ENCODE measurements around the gene UBXN11.

The UBXN11 gene

DNA sequence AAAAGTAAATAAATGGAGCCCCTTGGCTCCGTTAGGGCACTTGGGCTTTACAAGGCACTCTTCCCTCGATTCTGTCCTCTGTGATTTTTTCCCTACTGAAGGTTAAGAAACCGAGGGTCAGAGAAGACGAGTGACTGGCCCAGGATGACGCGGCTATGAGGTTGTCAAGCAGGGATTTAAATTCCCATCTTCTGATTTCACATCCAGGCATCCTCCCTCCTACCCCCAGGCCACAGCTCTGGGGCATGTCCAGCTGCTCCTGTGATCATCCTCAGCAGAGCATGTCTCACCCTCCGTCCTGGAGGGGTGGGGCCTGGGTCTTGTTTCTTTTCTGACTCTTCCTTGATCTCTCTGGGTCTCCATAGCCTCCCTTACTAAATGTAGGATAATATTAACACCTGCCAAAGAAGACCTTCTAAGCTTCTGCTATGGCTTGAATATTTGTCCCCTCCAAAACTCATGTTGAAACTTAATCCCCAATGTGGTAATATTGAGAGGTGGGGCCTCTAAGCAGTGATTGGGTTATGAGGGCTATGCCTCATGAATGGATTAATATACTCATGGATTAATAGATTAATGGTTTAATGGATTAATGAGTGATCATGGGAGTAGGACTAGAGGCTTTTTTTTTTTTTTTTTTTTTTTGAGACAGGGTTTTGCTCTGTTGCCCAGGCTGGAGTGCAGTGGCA is 42.9 kb upstream of the UBXN11 start:
- Histone ChIP-seq H2BK12ac (ENCODE audit: low read length) (peak overlapping the region; percentile 7), H2BK15ac (ENCODE audit: low read length) (no peak overlapping the region), H2AK5ac (ENCODE audit: low read depth, low read length) (no peak overlapping the region), H3K79me1 (ENCODE audit: low read depth, low read length) (peaks cover 2% of the 10 kb centered on the region), H3K27ac (replicated peaks; ENCODE audit: low read length) (no peak overlapping the region), H3K4me2 (ENCODE audit: insufficient read depth, low read length, poor library complexity, severe bottlenecking) (no peak overlapping the region), H4K91ac (ENCODE audit: low read depth, low read length, poor library complexity) (no peak overlapping the region), H3K4me3 (ENCODE audit: low read length in 2 of 2) (no peak overlapping the region), H3K9ac (ENCODE audit: low read depth, low read length, poor library complexity) (no peak overlapping the region), H3K4me1 (ENCODE audit: control insufficient read depth in 2 of 2, insufficient read depth in 1 of 2, low read depth in 1 of 2, low read length in 2 of 2) (peaks cover 38 to 47% of the 10 kb centered on the region in 2 donors), H2BK5ac (ENCODE audit: low read length) (no peak overlapping the region), H4K8ac (ENCODE audit: low read depth, low read length) (no peak overlapping the region), H3K14ac (ENCODE audit: low read length) (no peak overlapping the region), H2BK120ac (ENCODE audit: low read depth, low read length) (no peak overlapping the region), H3K9me3 (replicated peaks in 1 of 2; ENCODE audit: control insufficient read depth in 2 of 2, insufficient read depth in 1 of 2, low read depth in 1 of 2, low read length in 2 of 2) (no peaks in the 10 kb centered on the region), H3K18ac (ENCODE audit: low read length) (peak overlapping the region; percentile 59), H3K36me3 (replicated peaks in 1 of 2; ENCODE audit: control insufficient read depth in 2 of 2, insufficient read depth in 2 of 2, low read length in 2 of 2) (peaks cover 0 to 2% of the 10 kb centered on the region in 2 donors), H3K4ac (ENCODE audit: low read length) (no peak overlapping the region), H2AFZ (ENCODE audit: low read length) (no peak overlapping the region), H3K27me3 (ENCODE audit: control insufficient read depth in 3 of 3, insufficient read depth in 3 of 3, low read depth in 1 of 3, low read length in 3 of 3) (no peaks in the 10 kb centered on the region), H3K23ac (ENCODE audit: low read depth, low read length, poor library complexity) (no peak overlapping the region)
- no peak for DNase-seq (ENCODE audit: low spot score)
- WGBS, 2 donors (ENCODE audit: extremely low coverage in 2 of 2, insufficient read length in 2 of 2, insufficient replicate concordance in 1 of 2): no CpG with 5 or more reads among the region's 7 CpGs

DNA sequence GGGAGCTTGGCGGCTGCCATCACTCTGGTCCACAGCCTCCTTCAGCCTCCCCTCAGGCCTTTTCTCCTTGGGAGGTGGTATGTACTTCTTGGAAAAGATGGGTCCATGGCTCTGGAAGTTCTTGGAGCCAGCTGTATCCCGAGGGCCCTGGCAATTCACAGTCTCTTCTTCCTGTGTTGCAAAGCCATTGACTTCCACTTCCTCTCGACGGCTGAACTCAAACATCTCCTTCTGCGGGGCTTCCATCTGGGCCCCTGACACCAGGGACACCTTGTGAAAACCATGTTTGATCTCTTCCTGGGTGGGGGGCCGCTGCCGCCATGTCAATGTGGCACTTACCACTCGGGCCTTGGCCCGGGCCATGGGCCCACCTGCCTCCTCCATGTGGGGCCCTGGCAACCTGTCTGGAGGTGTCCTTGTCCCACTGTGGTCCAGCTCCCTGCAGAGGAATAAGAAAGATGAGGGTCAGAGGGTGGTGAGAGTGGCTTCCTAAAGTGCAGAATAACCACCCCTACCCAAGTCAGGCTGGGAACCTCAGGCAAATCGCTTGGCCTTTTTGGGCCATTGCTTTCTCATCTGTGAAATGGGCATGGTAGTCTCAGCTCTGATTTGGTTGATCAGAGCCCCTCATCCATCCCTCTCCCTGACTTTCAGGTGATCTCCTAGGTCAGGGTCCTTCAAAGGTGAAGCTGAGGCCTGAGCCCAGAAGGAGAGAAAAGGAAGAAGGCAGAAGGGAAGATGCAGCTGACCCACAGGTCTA is 40.0 kb upstream of the UBXN11 start:
- Histone ChIP-seq H2BK120ac (ENCODE audit: low read depth, low read length) (no peak overlapping the region), H3K18ac (ENCODE audit: low read length) (peak overlapping the region; percentile 80), H4K91ac (ENCODE audit: low read depth, low read length, poor library complexity) (no peak overlapping the region), H3K79me1 (ENCODE audit: low read depth, low read length) (peaks cover 2% of the 10 kb centered on the region), H3K9ac (ENCODE audit: low read depth, low read length, poor library complexity) (no peak overlapping the region), H3K14ac (ENCODE audit: low read length) (no peak overlapping the region), H3K23ac (ENCODE audit: low read depth, low read length, poor library complexity) (peak overlapping the region; percentile 17), H2BK15ac (ENCODE audit: low read length) (peak overlapping the region; percentile 98), H3K36me3 (replicated peaks in 1 of 2; ENCODE audit: control insufficient read depth in 2 of 2, insufficient read depth in 2 of 2, low read length in 2 of 2) (peaks cover 0 to 2% of the 10 kb centered on the region in 2 donors), H4K8ac (ENCODE audit: low read depth, low read length) (no peak overlapping the region), H2AFZ (ENCODE audit: low read length) (no peak overlapping the region), H2BK5ac (ENCODE audit: low read length) (peak overlapping the region; percentile 46), H2BK12ac (ENCODE audit: low read length) (no peak overlapping the region), H2AK5ac (ENCODE audit: low read depth, low read length) (peak overlapping the region; percentile 81), H3K4me2 (ENCODE audit: insufficient read depth, low read length, poor library complexity, severe bottlenecking) (no peak overlapping the region), H3K27me3 (ENCODE audit: control insufficient read depth in 3 of 3, insufficient read depth in 3 of 3, low read depth in 1 of 3, low read length in 3 of 3) (no peaks in the 10 kb centered on the region), H3K4ac (ENCODE audit: low read length) (no peak overlapping the region), H3K4me3 (ENCODE audit: low read length in 2 of 2) (no peak overlapping the region), H3K27ac (replicated peaks; ENCODE audit: low read length) (no peak overlapping the region), H3K9me3 (replicated peaks in 1 of 2; ENCODE audit: control insufficient read depth in 2 of 2, insufficient read depth in 1 of 2, low read depth in 1 of 2, low read length in 2 of 2) (no peaks in the 10 kb centered on the region), H3K4me1 (ENCODE audit: control insufficient read depth in 2 of 2, insufficient read depth in 1 of 2, low read depth in 1 of 2, low read length in 2 of 2) (peaks cover 14 to 19% of the 10 kb centered on the region in 2 donors)
- DNase-seq (ENCODE audit: low spot score): no peak
- WGBS, 2 donors (ENCODE audit: extremely low coverage in 2 of 2, insufficient read length in 2 of 2, insufficient replicate concordance in 1 of 2): no CpG with 5 or more reads among the region's 10 CpGs

DNA sequence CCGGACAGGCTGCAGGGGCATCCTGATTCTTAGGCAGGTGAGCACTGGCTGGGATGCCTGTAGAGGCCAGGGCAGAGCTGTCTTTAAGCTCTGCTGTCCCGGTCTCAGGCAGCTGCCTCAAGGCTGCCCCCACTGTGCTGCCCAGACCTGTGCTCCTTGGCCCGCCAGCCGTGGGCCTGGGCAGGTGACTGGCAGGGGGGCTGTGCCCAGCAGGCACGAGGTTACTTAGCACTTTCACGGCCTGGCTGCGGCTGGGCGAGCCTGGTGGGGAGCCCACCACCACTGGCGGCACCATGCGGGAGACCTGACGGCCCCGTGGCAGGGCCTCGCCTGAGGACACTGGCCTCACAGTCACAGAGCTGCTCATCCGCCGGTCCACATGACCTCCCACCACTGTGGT is 39.3 kb upstream of the UBXN11 start:
- H3K9ac ChIP-seq (ENCODE audit: low read depth, low read length, poor library complexity): no peak overlapping the region
- no peak overlapping the region for H3K4me2 ChIP-seq (ENCODE audit: insufficient read depth, low read length, poor library complexity, severe bottlenecking)
- peaks cover 7 to 12% of the 10 kb centered on the region in 2 donors for H3K4me1 ChIP-seq (ENCODE audit: control insufficient read depth in 2 of 2, insufficient read depth in 1 of 2, low read depth in 1 of 2, low read length in 2 of 2)
- H2BK12ac ChIP-seq (ENCODE audit: low read length): peak overlapping the region; percentile 95
- H3K18ac ChIP-seq (ENCODE audit: low read length): peak overlapping the region; percentile 78
- H3K27ac ChIP-seq (replicated peaks; ENCODE audit: low read length): no peak overlapping the region
- no peak overlapping the region for H3K4me3 ChIP-seq (ENCODE audit: low read length in 2 of 2)
- no CpG with 5 or more reads among the region's 15 CpGs for WGBS, 2 donors (ENCODE audit: extremely low coverage in 2 of 2, insufficient read length in 2 of 2, insufficient replicate concordance in 1 of 2)
- H4K8ac ChIP-seq (ENCODE audit: low read depth, low read length): no peak overlapping the region
- no peak overlapping the region for H4K91ac ChIP-seq (ENCODE audit: low read depth, low read length, poor library complexity)
- peaks cover 0 to 2% of the 10 kb centered on the region in 2 donors for H3K36me3 ChIP-seq (replicated peaks in 1 of 2; ENCODE audit: control insufficient read depth in 2 of 2, insufficient read depth in 2 of 2, low read length in 2 of 2)
- peak overlapping the region; percentile 87 for H3K14ac ChIP-seq (ENCODE audit: low read length)
- no peak overlapping the region for H2AFZ ChIP-seq (ENCODE audit: low read length)
- no peak overlapping the region for H2BK120ac ChIP-seq (ENCODE audit: low read depth, low read length)
- H3K4ac ChIP-seq (ENCODE audit: low read length): no peak overlapping the region
- no peak for DNase-seq (ENCODE audit: low spot score)
- H2BK15ac ChIP-seq (ENCODE audit: low read length): no peak overlapping the region
- H3K27me3 ChIP-seq (ENCODE audit: control insufficient read depth in 3 of 3, insufficient read depth in 3 of 3, low read depth in 1 of 3, low read length in 3 of 3): no peaks in the 10 kb centered on the region
- H2BK5ac ChIP-seq (ENCODE audit: low read length): peak overlapping the region; percentile 88
- peak overlapping the region; percentile 23 for H3K23ac ChIP-seq (ENCODE audit: low read depth, low read length, poor library complexity)
- peaks cover 2% of the 10 kb centered on the region for H3K79me1 ChIP-seq (ENCODE audit: low read depth, low read length)
- H2AK5ac ChIP-seq (ENCODE audit: low read depth, low read length): peak overlapping the region; percentile 94
- no peaks in the 10 kb centered on the region for H3K9me3 ChIP-seq (replicated peaks in 1 of 2; ENCODE audit: control insufficient read depth in 2 of 2, insufficient read depth in 1 of 2, low read depth in 1 of 2, low read length in 2 of 2)
